Esophagus muscularis mucosa (tissue), 4 donors: ENCODE results near the gene XPA.

Source experiments
- CTCF ChIP-seq, 3 experiments: fragments of 200-600 bp in 2 of 3; fragments of 450-650 bp in 1 of 3; sonication (generic) in 2 of 3; IDR thresholded peaks; one replicate each; pipeline ENCODE4 v1.5.1; 2017 to 2019; ENCODE audit warnings: antibody characterized with exemption in 3 of 3, mild to moderate bottlenecking in 2 of 3, moderate library complexity in 1 of 3
- EP300 ChIP-seq: sonication (generic); formaldehyde crosslinking; IDR thresholded peaks from one replicate; pipeline ENCODE4 v1.6.1; 2017; ENCODE audit warnings: antibody characterized with exemption
- POLR2A ChIP-seq: fragments of 450-650 bp; IDR thresholded peaks from one replicate; pipeline ENCODE4 v1.6.1; 2017; ENCODE audit warnings: antibody characterized with exemption, moderate library complexity, mild to moderate bottlenecking, low read depth
- POLR2AphosphoS5 ChIP-seq, 2 donors: sonication (generic); formaldehyde crosslinking; IDR thresholded peaks; one replicate each; pipeline ENCODE4 v1.6.1; 2017; ENCODE audit warnings: antibody characterized with exemption in 2 of 2

DNA sequence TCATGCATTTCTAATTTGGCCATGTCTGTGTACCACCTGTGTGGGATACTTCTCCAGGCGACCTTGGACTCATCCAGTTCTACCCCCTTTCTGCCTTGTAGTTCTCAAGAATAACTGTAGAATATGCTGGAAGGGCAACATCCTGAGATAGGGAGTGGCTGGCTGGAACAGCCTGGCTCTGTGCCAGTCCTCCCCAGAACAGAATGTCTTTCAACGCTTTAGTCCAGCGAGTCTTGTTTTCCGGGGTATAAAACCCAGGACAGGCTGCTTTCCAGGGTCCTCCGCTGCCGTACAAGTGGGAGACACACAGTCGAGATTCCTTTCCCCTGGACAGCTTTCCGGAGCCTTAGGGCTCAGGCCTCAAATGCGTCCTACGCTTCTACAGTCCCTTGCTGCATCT, 45.4 kb upstream of the XPA start:
- no peak for TF ChIP-seq CTCF (IDR thresholded peaks at IDR 0.05)
- TF ChIP-seq POLR2A: no peak
- TF ChIP-seq POLR2AphosphoS5 (IDR thresholded peaks at IDR 0.05): no peak
- TF ChIP-seq EP300: no peak
